ENCODE measurements around the gene HSFX2.

HSFX2 gene

GRCh38 chrX:149631234-149632165 is 36.4 kb upstream of the HSFX2 start, which contains the start of gene TMEM185A:
Gene TMEM185A (minus strand): TSS chrX:149631792. CDS start chrX:149631580, 212 bp downstream.
- ChIA-PET CTCF (interaction anchor here (0.6 kb wide), 1 partner anchor 119 kb away, joined by 5 read pairs; no protein-coding TSS in a partner anchor), POLR2A (no interaction called here)
- no peaks in the 10 kb centered on the region for H3K36me3 ChIP-seq (ENCODE audit: control insufficient read depth in 2 of 2, insufficient read depth in 1 of 2, low read length in 2 of 2)
- H3K4me1 ChIP-seq (ENCODE audit: control insufficient read depth, insufficient read depth, low read length) = no peaks in the 10 kb centered on the region; the same call in 1 of the 2 replicates
- H3K27ac ChIP-seq (ENCODE audit: extremely low read depth, low read depth, low read length) = peak within 1 kb of the TSS; percentile 74; the same call in 1 of the 2 replicates
- H3K4me3 ChIP-seq (ENCODE audit: low read depth, low read length) = peak within 1 kb of the TSS; percentile 70
- H3K9me3 ChIP-seq (ENCODE audit: control insufficient read depth, insufficient read depth, low read depth, low read length) = no peaks in the 10 kb centered on the region
- TF ChIP-seq ZNF148 (tag by site-specific recombination; IDR thresholded peaks at IDR 0.05; ENCODE audit: borderline replicate concordance) (no peak), SP3 (tag by site-specific recombination; IDR thresholded peaks at IDR 0.05) (peak; percentile 32; the same call in 1 of the 2 replicates), SCRT2 (tag by site-specific recombination; IDR thresholded peaks at IDR 0.05) (no peak), ZNF621 (tag by site-specific recombination; IDR thresholded peaks at IDR 0.05) (no peak), SP7 (tag by site-specific recombination; IDR thresholded peaks at IDR 0.05) (0 out of 2 replicates have a peak, but pooled peaks have one; percentile 7), GLIS2 (tag by site-specific recombination; IDR thresholded peaks at IDR 0.05) (peak; percentile 68), PRDM10 (tag by site-specific recombination; IDR thresholded peaks at IDR 0.05) (no peak), ZNF133 (tag by site-specific recombination; IDR thresholded peaks at IDR 0.05) (no peak), ZBTB8A (tag by site-specific recombination; IDR thresholded peaks at IDR 0.05) (peak; percentile 31; the same call in 1 of the 2 replicates), ZSCAN4 (tag by site-specific recombination; IDR thresholded peaks at IDR 0.05) (no peak), YY1 (tag by site-specific recombination; IDR thresholded peaks at IDR 0.05) (0 out of 2 replicates have a peak, but pooled peaks have one; percentile 9), KLF9 (tag by site-specific recombination; IDR thresholded peaks at IDR 0.05; ENCODE audit: low read depth) (0 out of 2 replicates have a peak, but pooled peaks have one; percentile 30), ZBTB20 (tag by site-specific recombination; IDR thresholded peaks at IDR 0.05) (peak; percentile 25; the same call in 1 of the 2 replicates), ZNF335 (tag by site-specific recombination; conservative IDR thresholded peaks at IDR 0.05) (peak; percentile 48), ZNF626 (tag by site-specific recombination; IDR thresholded peaks at IDR 0.05) (no peak), ZBTB26 (tag by site-specific recombination; optimal IDR thresholded peaks at IDR 0.05) (peak; percentile 85), ZNF777 (tag by site-specific recombination; IDR thresholded peaks at IDR 0.05; ENCODE audit: borderline replicate concordance) (0 out of 2 replicates have a peak, but pooled peaks have one; percentile 40), GLIS1 (tag by site-specific recombination; IDR thresholded peaks at IDR 0.05) (peak; percentile 90), ZNF184 (tag by site-specific recombination; IDR thresholded peaks at IDR 0.05) (no peak), PBX3 (CRISPR knock-in tag; IDR thresholded peaks at IDR 0.05) (0 out of 2 replicates have a peak, but pooled peaks have one; percentile 29), ZBTB11 (tag by site-specific recombination; conservative IDR thresholded peaks at IDR 0.05; ENCODE audit: low read depth) (peak; percentile 33)

Data from HEK293 (cell line).